Stimulated activated CD4-positive, alpha-beta T cell treated with anti-CD3 and anti-CD28 coated beads, TNF-alpha, amount 100 ng/mL, for 48 hours (primary cell): ENCODE measurements around the gene FOXP3.

ENCODE experiments used
- DNase-seq, 3 donors: peaks; one replicate each; pipeline ENCODE4 v3.0.0-alpha.2; 2020; ENCODE audit warnings: low read depth in 3 of 3

FOXP3 gene

DNA sequence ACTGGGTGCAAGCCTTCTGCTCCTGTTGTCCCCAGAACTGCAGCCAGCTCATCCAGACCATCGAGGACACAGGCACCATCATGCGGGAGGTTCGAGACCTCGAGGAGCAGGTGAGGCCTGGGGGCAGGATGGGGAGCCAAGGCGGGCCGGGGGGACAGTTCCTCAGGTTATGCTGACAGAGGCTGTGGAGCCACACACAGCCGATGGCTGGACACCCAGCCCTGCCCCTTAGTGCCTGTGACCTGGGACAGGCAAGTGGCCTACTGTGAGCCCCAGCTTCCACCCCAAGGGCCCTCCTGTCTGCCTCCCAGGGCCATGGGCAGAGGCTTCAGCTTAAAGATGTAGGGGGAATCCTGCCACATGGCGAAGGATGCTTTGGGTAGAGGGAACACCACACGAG, 14.9 kb downstream of the FOXP3 start:
- no peak for DNase-seq

DNA sequence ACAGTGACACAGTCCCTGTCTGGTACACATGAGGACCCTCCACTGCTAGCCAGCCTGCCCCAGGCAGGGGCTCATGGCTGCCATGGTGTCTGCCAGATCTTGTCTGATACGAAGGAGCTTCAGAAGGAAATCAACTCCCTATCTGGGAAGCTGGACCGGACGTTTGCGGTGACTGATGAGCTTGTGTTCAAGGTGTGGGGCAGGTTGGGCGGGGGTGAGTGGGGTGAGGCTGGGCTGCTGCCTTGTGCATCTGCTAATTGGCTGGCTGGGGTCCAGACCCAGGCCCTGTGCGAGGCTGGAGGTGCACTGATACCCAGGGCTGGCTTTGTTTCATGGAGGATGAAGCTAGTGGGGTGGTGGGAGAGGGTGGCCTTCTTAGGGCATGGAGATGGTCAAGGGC, 15.4 kb downstream of the FOXP3 start:
- no peak for DNase-seq

GRCh38 chrX:49247916-49248811, 16.3 kb downstream of the FOXP3 start:
- no peak for DNase-seq

DNA sequence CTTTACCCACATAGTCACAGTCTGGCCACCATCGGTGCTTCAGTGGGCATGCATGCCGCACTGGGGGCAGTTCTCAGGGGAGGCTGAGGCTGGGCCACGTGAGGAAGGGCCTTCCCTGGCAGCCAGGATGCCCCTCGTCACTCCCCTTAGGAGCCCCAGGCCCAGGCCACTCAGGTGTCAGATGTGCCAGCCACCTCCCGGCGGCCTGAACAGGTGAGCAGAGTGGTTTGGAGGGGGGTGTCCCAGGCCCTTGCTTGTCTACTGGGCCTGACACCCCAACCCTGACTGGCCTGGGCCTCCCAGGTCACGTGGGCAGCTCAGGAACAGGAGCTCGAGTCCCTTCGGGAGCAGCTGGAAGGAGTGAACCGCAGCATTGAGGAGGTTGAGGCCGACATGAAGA, 17.2 kb downstream of the FOXP3 start:
- DNase-seq: no peak

- DNase-seq: no peak
These were observed 18.0 kb downstream of the FOXP3 start for GRCh38 chrX:49246541-49246940.

DNA sequence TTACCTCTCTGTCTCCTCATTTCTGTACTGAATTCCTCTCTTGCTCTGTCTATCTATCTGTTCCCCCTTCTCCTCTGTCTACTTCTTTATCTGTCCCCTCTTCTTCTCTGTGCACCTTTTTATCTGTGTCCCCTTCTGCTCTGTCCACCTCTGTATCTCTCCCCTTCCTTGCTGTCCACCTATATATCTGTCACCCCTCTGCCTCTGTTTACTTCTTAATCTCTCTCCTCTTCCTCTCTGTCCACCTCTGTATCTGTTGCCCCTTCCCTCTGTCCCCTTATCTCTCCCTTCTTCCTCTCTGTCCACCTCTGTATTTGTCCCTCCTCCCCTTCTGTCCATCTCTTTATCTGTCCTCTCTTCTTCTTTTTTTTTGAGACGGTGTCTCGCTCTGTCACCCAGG, 20.3 kb downstream of the FOXP3 start:
- no peak for DNase-seq

- no peak for DNase-seq
These were observed 21.3 kb downstream of the FOXP3 start for GRCh38 chrX:49243166-49243565.

GRCh38 chrX:49242545-49243066, 21.9 kb downstream of the FOXP3 start:
- DNase-seq: no peak

DNA sequence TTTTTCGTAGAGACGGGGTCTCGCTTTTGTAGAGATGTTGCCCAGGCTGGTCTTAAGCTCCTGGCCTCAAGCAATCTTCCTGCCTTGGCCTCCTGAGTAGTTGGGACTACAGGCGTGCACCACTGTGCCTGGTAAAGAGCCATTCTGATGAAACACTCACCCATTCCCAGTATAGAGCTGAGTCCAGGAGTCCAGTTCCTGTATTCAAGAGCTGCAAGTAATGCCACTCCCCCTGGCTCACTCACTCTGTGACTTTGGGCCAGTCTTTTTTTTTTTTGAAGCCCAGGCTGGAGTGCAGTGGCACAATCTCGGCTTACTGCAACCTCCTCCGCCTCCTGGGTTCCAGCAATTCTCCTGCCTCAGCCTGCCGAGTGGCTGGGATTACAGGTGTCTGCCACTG, 25.8 kb downstream of the FOXP3 start:
- DNase-seq: no peak

GRCh38 chrX:49237060-49237459, 27.4 kb downstream of the FOXP3 start:
- no peak for DNase-seq

DNA sequence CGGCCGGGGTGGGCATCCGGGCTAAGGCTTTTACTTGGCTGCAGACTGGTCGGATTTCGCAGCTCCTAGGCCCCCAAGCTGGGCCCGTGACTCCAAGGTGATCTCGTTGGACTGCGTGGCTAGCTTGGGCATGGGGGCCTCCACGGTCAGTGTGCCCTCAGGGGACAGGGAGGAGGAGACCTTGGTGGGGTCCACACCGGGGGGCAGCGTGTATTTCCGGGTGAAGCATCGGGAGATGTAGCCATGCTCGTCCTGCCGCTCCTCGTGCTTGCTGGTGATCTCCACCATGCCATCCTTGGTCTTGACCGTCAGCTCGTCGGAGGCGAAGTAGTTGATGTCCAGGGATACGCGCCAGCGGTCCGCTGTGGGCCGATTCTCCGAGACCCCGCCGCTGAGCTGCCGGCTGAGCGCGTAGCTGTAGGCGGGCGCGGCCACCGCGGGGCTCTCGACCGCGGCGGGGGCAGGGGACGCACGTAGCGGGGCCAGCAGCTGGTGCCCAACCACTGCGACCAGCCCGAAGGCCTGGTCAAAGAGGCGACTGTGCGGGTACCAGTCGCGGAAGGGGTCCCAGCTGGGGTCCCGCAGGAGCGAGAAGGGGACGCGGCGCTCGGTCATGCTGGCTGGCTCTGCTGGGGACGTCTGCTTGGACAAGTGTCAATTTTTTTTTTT, 30.5 kb downstream of the FOXP3 start:
- no peak for DNase-seq

DNA sequence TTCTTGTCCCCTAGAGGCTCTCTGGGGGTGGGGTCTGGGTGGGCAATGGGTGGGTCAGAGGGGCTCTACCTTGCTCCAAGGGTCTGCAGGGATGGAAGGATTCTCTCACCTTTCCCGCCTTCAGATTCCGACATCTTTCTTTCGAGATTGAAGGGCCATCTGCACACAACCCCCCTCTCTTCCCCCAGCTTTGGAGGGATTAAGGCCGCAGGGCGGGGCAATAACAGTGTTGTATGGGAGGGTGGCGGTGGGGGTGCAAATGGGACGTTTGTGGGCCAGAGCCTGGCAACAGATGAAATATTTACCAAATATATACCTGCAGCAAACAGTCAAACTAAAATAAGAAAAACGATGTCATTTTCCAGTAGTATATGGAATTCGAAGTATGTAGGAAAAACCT, 31.3 kb downstream of the FOXP3 start, which contains the start of gene CACNA1F:
Gene CACNA1F, minus strand, starts transcription at position 165 of the 400 bp plus-strand sequence. Its CDS starts 31 bp downstream, at position 134.
- no peak for DNase-seq

- no peak for DNase-seq
These were observed 32.0 kb downstream of the FOXP3 start for GRCh38 chrX:49232525-49232924.

DNA sequence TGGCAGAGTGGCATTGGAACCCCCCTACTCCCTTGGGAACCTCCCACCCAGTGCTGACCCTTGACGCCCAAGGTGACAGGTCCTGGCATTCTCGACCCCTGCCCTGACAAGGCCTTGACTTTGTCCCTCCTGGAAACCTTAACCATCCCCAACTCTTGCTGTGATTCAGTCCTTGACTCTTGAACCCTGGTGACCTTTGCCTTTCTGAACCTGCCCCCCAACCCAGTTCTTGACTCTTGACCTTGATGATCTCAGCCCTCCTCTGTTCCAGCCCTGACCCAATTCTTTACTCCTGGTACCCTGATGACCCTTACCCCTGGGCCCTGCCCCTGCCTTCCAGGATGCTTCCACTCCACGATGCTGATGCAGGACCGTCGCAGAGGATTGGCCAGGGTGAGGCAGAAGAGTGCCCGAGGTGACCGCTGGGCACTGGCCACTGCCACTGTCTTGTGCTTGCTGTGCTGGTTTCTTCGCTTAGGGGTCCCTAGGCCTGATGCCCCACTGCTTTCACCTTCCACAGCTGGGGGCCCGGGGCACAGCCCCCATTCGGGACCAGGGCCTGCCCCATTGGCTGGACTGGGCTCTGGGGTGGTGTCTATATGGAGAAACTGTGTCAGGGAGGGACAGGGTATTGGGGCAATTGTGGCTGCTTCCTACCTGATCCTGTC, 33.0 kb downstream of the FOXP3 start:
- no peak for DNase-seq

- DNase-seq: peak; percentile 26 to 68 (median 44)
These were observed 33.8 kb downstream of the FOXP3 start for GRCh38 chrX:49230500-49231232.

- no peak for DNase-seq
These were observed 36.3 kb downstream of the FOXP3 start for GRCh38 chrX:49228185-49228584.

GRCh38 chrX:49227726-49228125, 36.8 kb downstream of the FOXP3 start:
- no peak for DNase-seq

- no peak for DNase-seq
These were observed 37.6 kb downstream of the FOXP3 start for GRCh38 chrX:49226946-49227345.

DNA sequence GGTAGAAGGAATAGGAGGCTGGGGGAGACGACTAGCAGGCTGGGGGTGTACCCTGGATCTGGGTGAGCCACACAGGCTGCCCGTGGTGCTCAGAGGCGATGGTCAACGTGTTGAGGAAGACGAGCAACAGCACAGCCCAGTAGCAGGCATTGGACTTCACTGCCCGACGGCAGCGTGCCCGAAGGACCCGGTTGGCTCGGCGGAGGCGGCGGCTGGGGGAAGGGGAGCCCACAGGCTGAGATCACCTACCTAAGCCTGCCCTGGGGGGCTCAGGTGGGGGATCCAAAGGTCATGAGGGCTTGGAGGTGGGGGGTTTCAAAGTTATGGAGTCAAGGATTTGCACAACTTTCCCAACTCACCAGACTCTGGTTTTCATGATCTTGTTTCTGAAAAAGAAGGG, 38.7 kb downstream of the FOXP3 start:
- DNase-seq: no peak

DNA sequence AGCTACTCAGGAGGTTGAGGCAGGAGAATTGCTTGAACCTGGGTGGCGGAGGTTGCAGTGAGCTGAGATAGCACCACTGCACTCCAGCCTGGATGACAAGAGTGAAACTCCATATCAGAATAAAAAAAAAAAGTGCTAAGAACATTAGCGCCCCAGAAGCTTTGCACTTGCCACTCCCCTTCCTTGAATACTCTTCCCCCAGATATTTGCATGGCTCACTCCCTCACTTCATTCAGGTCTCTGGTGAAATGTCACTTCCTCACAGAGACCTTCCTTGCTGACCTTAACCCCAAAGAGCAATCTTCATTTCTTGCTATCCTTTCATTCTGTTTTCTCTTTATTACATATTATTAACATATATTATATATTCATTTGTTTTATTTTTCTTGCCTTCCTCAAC, 42.6 kb downstream of the FOXP3 start:
- no peak for DNase-seq

GRCh38 chrX:49220100-49220499, 44.4 kb downstream of the FOXP3 start:
- no peak for DNase-seq
